Transverse colon (tissue), 3 donors: Measurements from ENCODE around the gene EFEMP2.

ENCODE experiments used
- POLR2A ChIP-seq: fragments of 450-650 bp; IDR thresholded peaks from one replicate; pipeline ENCODE4 v1.6.1; 2016; ENCODE audit warnings: antibody characterized with exemption, mild to moderate bottlenecking, moderate library complexity
- POLR2AphosphoS5 ChIP-seq, 3 donors: sonication (generic); formaldehyde crosslinking; IDR thresholded peaks; one replicate each; pipeline ENCODE4 v1.6.1; 2016; ENCODE audit warnings: antibody characterized with exemption in 3 of 3

GRCh38 chr11:65897020-65897471, 24.4 kb upstream of the EFEMP2 start:
- TF ChIP-seq POLR2AphosphoS5 (IDR thresholded peaks at IDR 0.05) (no peak), POLR2A (no peak)
